ENCODE data around the gene NUDCD3. TPM values are rescaled to one million over a fixed set of nuclear protein-coding genes. Genes with fewer than 3 reads are reported as not detected.

Gene NUDCD3
- total RNA-seq, 1 experiment from 2014 or later, result 81.1 TPM

DNA sequence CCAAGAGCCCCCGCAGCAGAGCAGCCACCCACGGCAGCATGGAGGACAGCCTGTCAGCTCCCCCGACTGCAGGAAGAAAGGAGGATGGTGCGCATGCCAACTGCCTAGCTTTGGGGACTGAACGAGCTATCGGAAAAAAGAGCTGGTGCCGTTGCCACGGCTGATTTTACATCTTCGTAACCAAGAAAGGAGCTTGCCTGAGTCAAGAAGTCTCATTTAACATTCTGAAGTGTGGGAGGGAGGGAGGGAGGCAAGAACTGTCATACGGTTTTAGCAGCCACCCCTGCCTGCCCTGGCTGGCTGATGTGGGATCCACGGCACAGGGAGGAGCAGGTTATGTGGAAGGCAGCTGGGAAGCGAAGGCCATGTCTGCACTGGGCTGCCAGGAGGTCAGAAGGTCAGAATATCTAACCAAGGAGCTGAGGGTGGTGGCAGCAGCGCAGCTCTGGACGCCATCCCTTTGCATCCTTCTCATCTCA is 90.4 kb downstream of the NUDCD3 start:
- DNase-seq (ENCODE audit: low read depth), result no peak

DNA sequence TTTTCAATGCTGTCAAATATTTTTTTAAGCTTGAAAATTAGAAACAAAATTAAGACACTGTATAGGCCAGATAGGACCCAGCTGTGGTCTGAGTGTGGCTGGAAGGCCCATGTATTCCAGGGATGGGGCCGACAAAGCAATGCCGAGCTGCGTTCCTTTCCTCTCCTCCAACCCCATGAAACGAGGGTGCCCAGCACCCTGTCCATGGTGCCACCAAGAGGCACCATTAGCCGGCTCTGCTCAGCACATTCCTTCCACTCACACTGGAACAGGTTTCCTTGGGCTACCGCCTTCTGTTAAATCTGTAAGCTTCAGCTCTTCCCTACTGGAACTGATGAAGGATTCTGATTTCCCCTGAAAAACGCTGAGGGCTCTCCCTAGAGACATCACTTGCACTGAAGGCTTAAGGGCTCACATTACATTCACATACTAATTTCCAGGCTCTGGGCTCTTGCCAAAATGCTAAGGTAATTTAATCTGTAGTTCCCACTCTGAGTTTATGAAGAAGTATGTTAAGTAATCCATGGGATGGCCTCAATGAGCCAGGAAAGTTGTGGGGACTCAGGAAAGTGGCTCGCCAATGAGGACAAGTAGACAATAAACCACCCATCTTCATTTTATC is 91.4 kb downstream of the NUDCD3 start:
- no peak for DNase-seq (ENCODE audit: low read depth)

DNA sequence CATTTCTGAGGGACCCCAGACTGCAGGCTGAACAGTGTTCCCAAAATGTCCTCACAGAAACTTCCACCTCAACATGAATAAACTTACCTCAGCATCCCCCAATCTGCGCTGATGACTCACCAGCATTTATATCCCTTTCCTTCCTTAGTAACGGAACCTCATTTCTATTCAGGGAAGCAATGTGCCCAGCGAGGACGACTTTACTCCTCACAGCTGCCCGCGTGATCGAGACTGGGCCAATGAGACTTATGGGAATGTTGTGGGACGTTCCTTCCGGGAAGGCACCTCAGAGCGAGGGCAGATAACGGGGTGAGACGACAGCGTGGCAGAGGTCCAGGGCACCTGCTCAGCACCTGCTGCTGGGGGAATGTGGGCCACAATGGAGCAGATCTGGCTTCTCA is 91.9 kb downstream of the NUDCD3 start:
- no peak for DNase-seq (ENCODE audit: low read depth)

DNA sequence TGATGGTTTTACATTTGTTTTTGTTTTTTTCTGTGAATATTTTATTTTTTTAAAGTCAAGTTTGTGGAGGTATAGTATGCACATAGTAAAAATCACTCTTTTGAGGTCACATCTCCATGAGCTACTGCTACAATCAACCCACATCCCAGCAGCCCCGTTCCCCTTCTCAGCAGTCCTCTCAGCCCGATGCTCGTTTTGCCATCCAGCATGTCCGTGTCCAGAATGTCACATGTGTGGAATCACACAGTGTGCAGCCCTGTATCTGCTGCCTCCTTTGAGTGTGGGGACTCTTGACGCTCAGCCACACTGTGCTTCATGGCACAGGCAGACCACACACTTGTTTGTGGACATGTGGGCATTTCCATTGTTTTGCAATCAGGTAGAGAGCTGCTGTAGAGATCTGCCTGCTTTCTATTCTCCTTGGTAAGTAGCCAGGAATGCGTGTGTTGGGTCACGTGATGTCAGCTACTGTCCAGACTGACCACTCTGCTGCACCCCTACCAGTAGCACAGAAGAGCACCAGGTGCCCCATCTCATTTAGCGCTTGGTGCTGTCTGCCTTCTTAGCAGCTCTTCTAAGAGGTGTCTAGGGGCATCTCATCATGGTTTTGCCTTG is 93.4 kb downstream of the NUDCD3 start:
- DNase-seq (ENCODE audit: low read depth), result peak; percentile 65

DNA sequence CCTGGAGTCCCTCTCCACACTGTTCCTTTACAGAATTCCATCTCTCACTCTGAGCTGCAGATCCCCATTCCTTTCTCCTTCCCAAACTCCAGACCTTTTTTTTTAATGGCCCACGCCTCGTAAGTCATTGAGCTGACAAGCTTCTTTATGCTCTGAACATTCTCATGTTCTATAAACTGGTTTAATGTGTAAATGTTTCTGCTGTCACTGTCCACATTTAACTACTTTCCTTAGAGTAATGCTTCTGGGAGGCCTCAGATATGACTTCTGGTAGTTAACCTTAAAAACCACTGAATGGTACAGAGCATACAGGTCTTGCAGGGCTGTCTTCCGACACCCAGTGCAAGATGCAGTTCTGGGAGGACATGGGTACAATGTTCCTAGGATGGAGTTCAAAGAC is 94.0 kb downstream of the NUDCD3 start:
- no peak for DNase-seq (ENCODE audit: low read depth)

DNA sequence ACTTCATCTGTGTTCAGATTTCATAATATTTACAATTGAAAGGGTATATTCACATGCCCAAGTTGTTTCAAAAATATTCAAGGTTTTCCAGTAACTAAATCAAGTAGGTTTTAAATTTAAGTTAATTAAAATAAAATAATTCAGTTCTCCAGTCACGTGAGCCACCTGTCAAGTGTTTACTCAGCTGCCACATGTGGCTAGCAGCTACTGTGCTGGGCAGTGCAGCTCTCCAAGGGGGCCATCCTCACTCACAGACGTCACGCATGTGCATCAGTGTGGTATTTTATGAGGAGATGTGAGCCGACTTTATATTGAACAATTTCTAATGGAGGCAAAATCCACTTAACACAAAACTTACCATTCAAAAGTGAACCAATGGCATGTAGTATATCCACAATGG is 95.4 kb downstream of the NUDCD3 start:
- no peak for DNase-seq (ENCODE audit: low read depth)

DNA sequence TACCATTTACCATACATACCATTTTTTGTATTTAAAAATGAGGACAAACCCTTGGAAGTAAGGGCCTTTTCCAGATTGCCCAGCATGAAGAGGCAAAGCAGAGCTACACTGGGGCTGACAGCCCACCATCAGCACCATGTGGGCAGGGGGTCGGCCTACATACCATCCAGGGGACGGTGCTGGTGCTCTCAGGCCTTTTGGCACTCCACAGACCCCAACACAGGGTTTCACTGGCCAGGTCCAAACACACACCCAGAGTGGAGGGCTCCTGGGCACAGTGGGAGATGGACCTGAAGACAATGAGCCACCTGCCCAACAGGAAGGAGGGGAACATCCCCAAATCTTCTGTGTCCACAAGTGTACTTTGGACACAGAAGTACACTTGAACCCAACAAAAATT is 95.8 kb downstream of the NUDCD3 start:
- DNase-seq (ENCODE audit: low read depth), result no peak

DNA sequence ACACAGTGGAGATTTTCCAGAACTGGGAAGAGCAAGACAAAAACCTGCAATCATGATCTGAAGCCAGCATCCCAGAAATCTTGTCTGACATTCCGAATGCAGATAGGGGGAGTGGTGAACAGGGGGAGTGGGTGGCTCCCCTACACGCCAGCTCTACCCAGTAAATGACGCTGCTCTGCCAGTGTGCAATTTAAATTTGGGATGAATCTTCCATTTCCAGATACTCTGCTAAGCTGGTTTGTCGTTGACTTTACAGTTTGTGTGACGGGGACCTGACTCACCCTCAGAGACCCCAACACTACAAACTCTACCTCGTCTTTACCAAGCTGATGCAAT is 96.4 kb downstream of the NUDCD3 start:
- DNase-seq (ENCODE audit: low read depth), result no peak

DNA sequence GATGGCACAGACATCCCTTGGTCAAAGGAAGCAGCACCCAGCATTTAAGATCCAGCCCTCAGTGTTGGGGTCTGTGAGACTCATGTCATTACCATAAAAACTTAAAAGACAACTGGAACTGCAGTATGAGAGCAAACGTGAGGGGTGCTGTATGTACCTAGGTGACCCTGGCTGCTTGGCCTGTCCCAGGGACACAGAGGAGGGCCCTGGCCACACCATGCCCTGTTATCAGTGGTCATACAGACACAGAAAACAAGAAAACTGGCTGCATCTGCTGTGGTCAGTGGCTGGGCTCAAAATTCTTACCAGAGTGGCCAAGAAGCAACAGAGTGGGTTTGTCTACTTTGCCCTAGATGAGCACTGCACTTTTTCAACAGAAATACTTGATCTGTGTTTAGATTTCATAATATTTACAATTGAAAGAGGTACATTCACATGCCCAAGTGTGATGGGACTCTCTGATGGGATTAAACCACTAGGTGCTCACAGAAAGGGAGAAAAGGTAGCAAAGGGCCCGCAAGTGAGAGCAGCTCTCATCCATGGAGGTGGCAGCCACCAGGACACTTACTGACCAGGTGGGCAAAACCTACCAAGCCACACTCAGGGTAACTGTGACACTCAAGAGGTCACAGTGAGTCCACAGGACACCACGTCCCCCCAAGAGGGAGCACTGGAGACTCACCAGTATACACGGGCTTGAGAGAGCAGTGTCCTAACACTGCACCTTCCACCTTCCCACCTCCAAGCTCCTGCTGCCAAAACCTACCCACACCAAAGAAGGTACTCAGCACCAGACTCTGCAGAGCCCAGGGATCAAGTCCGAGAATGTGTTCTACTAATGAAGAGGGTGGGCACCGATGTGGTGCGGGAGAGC is 97.0 kb downstream of the NUDCD3 start:
- no peak for DNase-seq (ENCODE audit: low read depth)

DNA sequence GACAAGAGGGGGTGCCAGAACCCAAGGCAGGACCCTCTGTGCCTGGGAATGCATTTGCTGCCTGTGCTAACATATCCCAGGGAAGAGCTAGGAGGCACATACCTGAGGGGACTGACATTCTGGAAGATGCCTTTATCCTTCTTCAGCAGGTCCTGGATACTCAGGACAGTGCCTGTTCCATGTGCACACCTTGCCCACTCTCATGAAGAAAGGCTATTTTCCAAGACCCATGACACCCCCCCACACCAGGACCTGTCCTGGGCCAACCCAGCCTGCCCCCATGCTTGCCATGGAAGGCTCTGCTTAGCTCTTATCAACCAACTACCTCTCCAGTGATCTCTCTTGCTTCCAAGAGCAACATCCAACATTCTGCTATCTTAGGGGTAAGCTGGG is 97.8 kb downstream of the NUDCD3 start:
- DNase-seq (ENCODE audit: low read depth), result no peak

DNA sequence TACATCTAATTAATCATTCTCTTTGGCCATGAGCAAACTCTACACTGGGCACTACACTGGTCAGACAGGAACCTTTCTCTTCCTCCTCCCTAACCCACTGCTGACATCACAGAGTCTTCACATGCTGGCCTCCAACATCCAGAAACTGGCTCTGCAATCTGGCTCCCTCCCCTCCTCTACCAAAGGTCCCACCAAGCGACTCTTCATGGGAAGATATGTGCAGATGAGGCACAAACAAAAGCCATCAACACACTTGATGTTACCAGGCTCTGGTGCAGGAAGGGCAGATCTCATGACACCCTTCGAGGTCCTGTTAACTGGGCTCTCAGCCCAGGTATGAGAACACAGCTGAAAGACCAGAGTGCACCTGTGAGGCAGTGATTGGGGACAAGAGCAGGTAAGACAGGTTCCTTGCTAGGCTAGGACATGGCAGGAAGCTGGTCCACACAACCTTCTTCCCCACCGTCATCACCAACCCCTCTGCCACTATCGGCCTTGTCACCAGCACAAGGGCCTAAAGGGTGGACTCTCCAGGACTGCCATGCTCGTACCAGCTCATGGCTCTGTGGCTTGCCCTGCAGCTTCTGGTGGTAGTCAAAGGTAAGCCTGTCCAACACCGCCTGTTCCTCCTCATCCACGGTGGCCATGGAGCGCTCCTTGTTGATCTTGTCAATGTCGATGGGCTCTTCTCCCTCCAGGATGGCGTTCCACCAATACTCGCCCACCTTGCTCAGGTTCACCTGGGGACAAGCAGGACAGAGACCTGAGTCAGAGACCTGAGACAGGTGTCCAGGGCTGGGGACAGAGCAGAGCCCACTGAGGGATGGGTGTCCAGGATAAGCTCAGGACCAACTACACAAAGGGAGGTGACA is 98.5 kb downstream of the NUDCD3 start:
- DNase-seq (ENCODE audit: low read depth), result no peak

DNA sequence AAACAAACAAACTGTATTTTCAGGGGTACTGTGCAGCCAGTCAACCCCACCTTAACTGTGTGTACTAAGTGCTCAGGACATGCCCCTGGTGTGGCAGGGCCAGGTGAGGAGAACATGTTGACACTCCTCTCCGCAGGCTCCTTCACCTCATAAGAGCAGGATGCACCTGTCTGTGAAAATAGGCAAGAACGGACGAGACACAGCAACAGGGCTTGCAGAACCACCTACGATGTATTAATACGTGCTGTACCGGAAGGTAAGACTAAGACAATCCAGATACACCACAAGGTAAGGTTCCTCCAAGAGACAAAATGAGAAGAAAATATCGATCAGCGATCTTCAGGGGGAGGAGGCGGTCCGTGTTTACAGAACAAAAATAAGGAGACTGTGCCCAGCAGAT is 99.3 kb downstream of the NUDCD3 start:
- DNase-seq (ENCODE audit: low read depth), result no peak

DNA sequence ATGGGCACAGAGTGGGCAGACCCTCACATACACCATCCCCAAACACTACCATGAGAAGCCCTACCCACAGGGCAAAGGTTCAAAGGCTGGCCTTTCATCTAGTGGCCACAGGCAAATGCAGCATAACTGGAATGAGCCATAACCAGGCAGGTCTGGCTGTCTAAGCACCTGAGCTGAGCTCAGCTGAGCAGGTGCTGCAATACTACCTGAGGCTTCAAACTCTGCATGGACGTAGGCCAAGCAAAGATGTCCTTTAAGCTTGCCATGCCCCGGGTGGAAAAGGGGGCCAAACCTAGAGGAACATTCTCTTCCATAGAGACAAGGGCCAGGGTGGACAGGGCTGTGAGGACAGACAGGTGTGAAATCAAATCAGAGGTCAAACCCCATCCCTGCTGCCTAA is 99.8 kb downstream of the NUDCD3 start:
- DNase-seq (ENCODE audit: low read depth), result no peak

DNA sequence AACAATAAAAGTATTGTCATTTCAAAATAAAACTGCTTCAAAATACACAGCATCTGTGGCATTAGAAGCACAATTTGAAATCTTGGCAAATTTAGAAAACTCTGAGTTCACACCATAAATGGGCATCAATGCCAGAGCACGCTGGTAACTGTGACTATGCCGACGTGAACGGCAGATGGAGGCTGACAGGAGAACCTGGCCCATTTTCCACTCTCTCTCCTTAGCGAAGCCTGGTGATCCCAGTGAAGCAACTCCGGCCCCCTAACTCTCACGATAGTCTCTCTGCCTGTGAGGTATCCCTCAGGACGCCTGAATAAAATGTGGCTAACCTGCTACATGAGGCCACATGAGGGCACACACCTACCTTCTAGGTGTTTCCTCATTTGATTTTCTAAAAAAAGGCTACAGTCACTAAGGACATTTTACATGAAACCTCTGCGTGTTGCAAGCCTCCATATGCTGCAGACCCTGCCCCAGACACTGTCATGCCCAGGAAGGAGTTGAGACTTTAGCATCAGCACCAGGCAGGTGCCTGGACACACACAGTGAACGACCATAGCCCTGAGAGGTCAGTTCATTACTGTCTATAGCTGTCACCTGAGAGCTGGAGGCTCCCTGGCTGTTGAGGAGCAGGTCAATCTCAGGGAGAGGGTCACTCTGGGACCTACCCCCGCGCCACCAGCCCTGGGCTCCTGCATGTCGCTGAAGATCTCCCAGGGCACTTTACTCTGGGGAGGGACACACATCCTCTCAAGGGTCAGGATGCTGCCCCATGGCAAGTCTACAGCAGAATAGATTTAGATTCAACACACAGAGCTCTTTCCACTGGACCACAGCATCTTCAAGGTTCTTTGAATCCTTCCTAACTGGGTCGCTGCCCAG is 102.1 kb downstream of the NUDCD3 start:
- DNase-seq (ENCODE audit: low read depth), result no peak

DNA sequence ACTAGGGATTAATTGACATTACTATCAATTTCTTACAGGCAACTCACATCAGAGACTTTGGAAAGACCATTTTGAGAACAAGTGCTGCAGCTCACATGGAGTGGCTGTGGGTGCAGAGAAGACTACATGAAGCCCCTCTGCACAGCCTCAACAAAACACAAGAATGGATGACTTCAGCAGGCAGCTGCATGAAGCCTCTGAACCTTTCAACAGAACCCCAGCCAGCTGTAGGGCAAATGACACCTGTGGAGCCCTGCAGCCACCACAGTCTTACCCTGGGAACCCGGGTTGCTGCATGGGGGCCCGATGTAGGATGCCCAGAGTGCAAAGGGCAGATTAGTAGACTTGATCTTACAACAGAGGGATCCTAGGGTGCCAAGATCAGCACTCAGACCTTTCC is 103.1 kb downstream of the NUDCD3 start:
- no peak for DNase-seq (ENCODE audit: low read depth)

DNA sequence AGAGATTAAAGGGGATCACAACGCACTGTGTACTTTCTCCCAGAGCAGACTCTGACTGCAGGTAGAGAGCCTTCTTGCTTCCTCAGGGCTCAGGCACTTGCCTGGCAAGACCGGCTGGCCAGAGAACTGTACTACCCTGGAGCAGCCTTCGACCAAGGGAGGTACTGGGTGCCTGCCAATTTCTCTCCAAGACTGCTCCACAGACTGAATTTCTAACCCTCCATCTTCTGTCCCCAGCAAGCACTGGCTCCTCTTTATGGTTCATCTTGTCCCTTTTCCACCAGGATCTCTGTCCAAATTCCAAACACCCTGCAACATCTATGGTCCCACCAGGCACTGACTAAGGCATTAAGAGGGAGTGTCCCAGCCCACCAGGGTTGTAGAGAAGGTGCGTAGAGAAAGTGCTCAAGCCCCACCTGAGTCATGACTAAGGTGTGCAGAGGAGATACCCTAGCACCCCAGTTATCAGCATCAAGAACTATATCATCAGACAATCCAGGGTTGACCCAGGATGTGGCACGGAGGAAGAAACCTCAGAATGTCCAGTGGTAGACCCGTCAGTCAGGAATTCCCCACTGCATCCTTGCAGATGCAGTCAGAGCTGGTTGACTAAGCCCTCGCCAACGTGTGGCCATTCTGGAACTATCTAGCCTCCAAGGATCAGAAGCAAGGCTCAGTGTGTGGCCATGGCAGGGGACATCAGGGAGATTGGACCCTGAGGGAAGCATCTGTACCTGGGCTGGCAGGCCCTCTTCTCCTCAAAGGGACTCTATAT is 104.1 kb downstream of the NUDCD3 start:
- DNase-seq (ENCODE audit: low read depth), result peak; percentile 79

DNA sequence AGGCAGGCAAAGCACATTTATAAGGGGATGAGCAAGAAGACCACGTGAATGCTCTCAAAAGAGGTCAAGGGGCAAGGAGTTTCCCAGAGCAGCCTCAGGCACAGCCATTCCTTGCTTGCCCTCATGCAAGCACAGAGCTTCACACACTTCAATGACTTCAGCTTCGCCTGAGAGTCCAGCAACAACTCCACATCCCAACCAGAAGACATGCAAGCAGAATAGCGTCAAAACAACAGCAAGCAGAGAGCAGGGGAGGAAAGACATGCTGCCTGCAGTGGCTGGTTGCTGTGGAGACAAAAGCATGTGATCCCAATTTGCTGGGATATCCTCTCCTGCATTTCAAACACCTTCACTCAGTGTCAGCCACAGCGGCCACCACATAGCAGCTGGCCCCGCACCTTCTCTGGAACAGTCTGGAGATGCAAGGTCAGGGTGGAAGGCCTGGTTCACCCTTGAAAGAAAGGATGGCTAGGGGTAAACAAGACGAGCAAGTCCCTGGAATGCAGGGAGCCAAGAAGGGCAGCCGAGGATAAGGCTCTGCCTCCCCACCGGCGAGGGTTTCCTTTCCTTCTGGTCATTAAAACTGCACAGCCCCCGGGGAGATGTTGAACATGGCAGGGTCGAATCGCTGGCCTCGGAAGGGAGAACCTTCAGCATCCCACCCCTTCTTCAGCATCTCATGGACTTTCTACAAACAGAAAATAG is 104.9 kb downstream of the NUDCD3 start:
- DNase-seq (ENCODE audit: low read depth), result peak; percentile 31

DNA sequence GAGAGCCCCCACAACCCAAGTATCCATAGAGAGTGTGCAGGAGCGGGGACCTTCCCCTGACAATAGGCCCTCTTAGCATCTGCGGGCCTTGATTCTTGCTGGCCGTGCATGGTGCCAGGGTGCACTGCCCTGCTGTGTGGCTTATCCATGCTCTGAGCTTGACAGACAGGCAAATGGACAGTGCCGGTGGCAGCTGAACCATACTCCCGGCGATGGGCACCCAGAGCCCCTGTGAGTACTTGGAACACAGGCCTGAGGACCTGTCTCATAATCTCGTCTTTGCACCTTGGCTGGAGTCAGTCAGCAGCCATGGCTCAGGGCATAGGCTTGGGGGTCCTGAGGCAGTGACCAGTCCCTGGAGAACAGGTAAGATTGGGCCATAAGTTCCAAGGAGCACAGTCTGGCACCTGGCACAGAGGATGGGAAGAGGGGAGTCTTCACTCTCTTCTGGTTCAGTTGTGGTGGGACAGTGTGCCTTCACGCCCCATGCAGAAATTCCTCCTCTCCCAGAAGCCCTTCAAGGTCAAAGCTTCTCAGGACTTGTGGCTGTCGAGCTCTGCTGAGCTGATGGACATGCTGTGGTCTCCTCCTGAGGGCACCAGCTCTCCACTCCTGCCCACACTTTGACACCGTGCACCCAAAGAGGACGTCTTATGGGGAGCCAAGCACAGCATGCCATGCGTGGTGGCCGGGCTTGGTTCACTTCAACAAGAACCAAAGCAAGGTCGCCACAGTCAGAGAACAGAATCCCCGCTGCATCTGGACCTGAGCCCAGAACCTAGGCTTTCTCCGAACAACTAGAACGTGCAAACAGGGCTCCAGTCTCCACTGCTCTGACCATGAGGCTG is 105.6 kb downstream of the NUDCD3 start:
- DNase-seq (ENCODE audit: low read depth), result no peak

DNA sequence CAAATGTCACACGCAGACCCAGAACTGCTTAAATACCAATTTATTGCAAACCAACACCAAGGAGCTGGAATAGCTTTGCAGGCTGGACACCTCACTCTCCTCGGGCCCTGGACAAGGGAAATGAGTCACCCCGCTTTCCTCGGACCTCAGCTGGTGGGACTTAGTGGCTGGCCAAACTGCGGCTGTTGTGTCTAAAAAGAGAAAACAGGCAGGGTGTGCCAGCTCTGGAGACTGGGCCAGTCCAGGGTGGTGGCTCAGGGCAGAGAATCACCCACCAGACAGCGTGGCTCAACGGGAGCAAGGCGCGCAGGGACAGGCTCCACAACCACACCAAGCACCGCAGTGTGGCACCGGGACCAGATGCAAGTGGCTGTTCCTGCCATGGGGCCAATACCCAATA is 106.9 kb downstream of the NUDCD3 start:
- peak; percentile 98 for DNase-seq (ENCODE audit: low read depth)

All from RPMI7951 (cell line).